Psoas muscle (tissue), 8 donors: ENCODE measurements around the gene DAO. TPM values are rescaled to one million over a fixed set of nuclear protein-coding genes. Genes with fewer than 3 reads are reported as not detected.

Source experiments
- ATAC-seq, 4 donors: fragments of 200-7000 bp; cut with Tn5 transposase; one replicate each; pipeline ENCODE4 v1.9.1; 2020; ENCODE audit warnings: moderate library complexity in 3 of 4, mild to moderate bottlenecking in 2 of 4
- DNase-seq, 2 donors: peaks; one replicate each; pipeline ENCODE4 v3.0.0-alpha.2; 2020
- H3K27ac ChIP-seq: fragments of 200-600 bp; one replicate; pipeline ENCODE4 v1.8.0; 2022
- H3K27me3 ChIP-seq, 3 donors: fragments of 200-600 bp in 1 of 3; one replicate each; pipeline versions ENCODE4 v1.6.1 to v1.8.0; 2013 to 2022; ENCODE audit warnings: low read length in 2 of 3, mild to moderate bottlenecking in 2 of 3, moderate library complexity in 1 of 3; ENCODE audit not compliant: insufficient read depth in 3 of 3
- H3K36me3 ChIP-seq, 2 donors: fragments of 200-600 bp in 1 of 2; one replicate each; pipeline versions ENCODE4 v1.6.1 to v1.8.0; 2013 to 2022; ENCODE audit warnings: low read depth in 1 of 2, mild to moderate bottlenecking in 1 of 2, moderate library complexity in 1 of 2; ENCODE audit not compliant: insufficient read depth in 1 of 2
- H3K4me1 ChIP-seq: fragments of 200-600 bp; one replicate; pipeline ENCODE4 v1.8.0; 2022
- H3K4me3 ChIP-seq: fragments of 200-600 bp; one replicate; pipeline ENCODE4 v1.8.0; 2022; ENCODE audit warnings: mild to moderate bottlenecking
- H3K9me3 ChIP-seq: fragments of 200-600 bp; one replicate; pipeline ENCODE4 v1.8.0; 2022
- WGBS, 3 donors: extraction: QIAGEN DNeasy Blood & Tissue Kit; methylation state at CpG; one replicate each; pipeline versions ENCODE4 v1.1.6 to v1.1.7; 2013; 5-methylcytosine and 5-hydroxymethylcytosine counted together
- intact Hi-C, 2 donors: fragments of 100-400 bp; cut with DNase I; formaldehyde crosslinking; loops; one replicate each; pipeline versions ENCODE4 v1.11.0 to v1.14.2; 2022
- polyA plus RNA-seq, 3 donors: library from polyadenylated mRNA; stranded (reverse); fragments of 200-250 nt; gene quantifications; one replicate each; pipeline ENCODE4 v1.2.3, GENCODE V29; 2013
- total RNA-seq, 4 donors: library from RNA; stranded (reverse); fragmentation: NEBNext Ultra II Directional in 2 of 4; extraction: Animal tissue kit (Norgen Biotek cat#: 25700) in 2 of 4; gene quantifications; one replicate each; pipeline versions ENCODE4 v1.2.1 to v1.2.4, GENCODE V29; 2021 to 2023
- TF ChIP-seq, protein P1 (sequence below): fragments of 200-600 bp; IDR thresholded peaks from one replicate; pipeline ENCODE4 v1.8.0; 2022; ENCODE audit warnings: antibody characterized with exemption
- donor health status: healthy with polysubstance abuse.
- donor health status: DM: no; HTN: no; CAD: no; lungs with moderate emphysema.
- donor health status: Bipolar disorder and iron deficiency.
- donor health status: healthy.
- donor health status: DM: yes; HTN: yes; CAD: no.
- donor health status: DM: no; HTN: no; CAD: no.
- donor health status: DM: no; HTN: no; CAD: no.
- donor health status: DM: yes; HTN: yes; CAD: no.

DAO gene
- total and polyA plus RNA-seq, 7 donors, result not detected

DNA sequence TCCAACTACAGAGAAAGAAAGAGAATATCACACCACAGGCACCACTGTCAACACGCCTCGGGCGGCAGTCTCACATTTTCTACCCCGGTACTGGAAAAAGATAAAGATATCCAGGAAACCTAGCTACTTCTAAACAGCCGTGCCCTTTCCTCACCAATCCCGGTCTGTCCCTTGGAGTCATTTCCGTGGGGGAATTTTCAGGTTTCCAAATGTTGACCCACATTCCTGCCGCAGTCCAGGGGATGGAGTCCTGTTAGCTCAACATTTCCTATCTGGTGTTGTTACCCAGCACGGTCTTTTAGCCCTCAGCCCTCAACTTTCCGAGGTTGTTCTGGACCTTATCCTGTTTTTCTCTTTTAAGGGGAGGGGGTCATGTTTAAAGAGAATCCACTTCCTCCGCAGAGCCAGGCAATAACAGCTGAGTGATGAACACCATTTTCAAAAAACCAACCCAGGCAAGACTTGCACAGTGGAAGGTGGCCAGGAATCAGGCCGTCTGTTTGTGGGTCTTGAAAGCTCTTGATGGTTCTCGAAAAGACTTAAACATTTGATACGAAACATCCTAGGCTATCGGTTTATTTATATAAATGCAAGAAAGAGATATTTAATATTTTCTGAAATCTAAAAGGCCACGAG lies 27.1 kb upstream of the DAO start:
- peak overlapping the region; percentile 98 for H3K4me3 ChIP-seq
- no peaks in the 10 kb centered on the region for H3K9me3 ChIP-seq
- intact Hi-C loops, result loop anchor here (5.0 to 10.0 kb wide), 4 partner anchors 35 to 288 kb away; partner anchors contain the start of genes ALKBH2 (in 1 of the 2), ISCU (in 1 of the 2), SART3 (in 1 of the 2) and UNG (in 1 of the 2)
- peaks cover 74% of the 10 kb centered on the region for H3K4me1 ChIP-seq
- TF ChIP-seq, protein P1, sequence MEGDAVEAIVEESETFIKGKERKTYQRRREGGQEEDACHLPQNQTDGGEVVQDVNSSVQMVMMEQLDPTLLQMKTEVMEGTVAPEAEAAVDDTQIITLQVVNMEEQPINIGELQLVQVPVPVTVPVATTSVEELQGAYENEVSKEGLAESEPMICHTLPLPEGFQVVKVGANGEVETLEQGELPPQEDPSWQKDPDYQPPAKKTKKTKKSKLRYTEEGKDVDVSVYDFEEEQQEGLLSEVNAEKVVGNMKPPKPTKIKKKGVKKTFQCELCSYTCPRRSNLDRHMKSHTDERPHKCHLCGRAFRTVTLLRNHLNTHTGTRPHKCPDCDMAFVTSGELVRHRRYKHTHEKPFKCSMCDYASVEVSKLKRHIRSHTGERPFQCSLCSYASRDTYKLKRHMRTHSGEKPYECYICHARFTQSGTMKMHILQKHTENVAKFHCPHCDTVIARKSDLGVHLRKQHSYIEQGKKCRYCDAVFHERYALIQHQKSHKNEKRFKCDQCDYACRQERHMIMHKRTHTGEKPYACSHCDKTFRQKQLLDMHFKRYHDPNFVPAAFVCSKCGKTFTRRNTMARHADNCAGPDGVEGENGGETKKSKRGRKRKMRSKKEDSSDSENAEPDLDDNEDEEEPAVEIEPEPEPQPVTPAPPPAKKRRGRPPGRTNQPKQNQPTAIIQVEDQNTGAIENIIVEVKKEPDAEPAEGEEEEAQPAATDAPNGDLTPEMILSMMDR, result no peak
- no peak for DNase-seq
- 69 to 72% (median 71%) methylated on average over 16 of the region's 16 CpGs for WGBS, 3 donors
- H3K36me3 ChIP-seq, result peaks cover 0 to 30% of the 10 kb centered on the region in 2 donors
- ATAC-seq, result no peak
- no peaks in the 10 kb centered on the region for H3K27me3 ChIP-seq
- H3K27ac ChIP-seq, result peak overlapping the region; percentile 100

DNA sequence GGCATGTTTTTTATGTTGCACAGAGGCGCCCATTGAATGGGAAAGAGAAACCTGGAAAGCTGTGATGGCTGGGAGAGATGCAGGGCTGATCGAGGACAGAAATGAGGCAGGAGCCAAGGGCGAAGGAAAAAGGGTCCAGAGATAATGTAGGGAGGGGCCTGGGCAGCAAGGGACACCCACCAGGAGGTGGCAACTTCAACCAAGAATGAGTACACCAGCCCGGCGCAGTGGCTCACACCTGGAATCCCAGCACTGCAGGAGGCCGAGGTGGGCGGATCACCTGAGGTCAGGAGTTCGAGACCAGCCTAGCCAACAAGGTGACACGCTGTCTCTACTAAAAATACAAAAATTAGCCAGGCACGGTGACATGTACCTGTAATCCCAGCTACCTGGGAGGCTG lies 26.5 kb upstream of the DAO start:
- WGBS, 3 donors, result 80 to 81% (median 81%) methylated on average over 10 of the region's 10 CpGs
- peak overlapping the region; percentile 98 for H3K4me3 ChIP-seq
- ATAC-seq, result no peak

DNA sequence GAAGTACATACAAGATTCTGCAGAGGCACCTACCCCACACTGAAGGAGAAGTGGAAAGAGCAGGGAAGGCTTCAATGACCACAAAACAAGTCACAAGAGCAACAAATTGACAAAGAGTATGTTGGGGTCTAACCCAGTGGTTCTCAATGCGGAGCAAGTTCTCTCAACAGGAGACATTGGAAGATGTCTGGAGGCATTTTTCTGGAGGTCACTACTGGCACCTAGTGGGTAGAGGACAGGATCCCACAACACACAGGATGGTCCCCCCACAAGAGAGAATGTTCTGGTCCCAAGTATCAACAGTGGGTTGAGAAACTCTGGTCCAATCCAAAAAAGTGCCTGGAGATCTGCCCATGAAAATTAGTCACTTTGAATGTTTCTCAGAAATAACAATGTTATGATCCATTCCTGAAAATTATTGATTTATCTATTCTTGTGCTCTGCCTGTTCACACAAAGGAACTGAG lies 25.9 kb upstream of the DAO start:
- H3K9me3 ChIP-seq, result no peaks in the 10 kb centered on the region
- 58 to 81% (median 59%) methylated on average over 1 of the region's 1 CpG for WGBS, 3 donors
- H3K27ac ChIP-seq, result peak overlapping the region; percentile 100
- peaks cover 69% of the 10 kb centered on the region for H3K4me1 ChIP-seq
- peaks cover 0 to 18% of the 10 kb centered on the region in 2 donors for H3K36me3 ChIP-seq
- ATAC-seq, result peak; percentile 39 to 70 (median 62)
- intact Hi-C loops, result loop anchor here (2.0 to 10.0 kb wide), 5 partner anchors 15 to 289 kb away; partner anchors contain the start of genes ALKBH2 (in 1 of the 2), ISCU (in 1 of the 2), SART3 (in 1 of the 2) and UNG (in 1 of the 2)
- DNase-seq, result no peak
- TF ChIP-seq, protein P1, result peak; percentile 48
- no peaks in the 10 kb centered on the region for H3K27me3 ChIP-seq
- peak overlapping the region; percentile 98 for H3K4me3 ChIP-seq

More for the DNA sequence above, 26.5 kb upstream of the DAO start:
- no peak for DNase-seq
- peak overlapping the region; percentile 100 for H3K27ac ChIP-seq
- intact Hi-C loops, result loop anchor here (5.0 to 10.0 kb wide), 4 partner anchors 36 to 289 kb away; partner anchors contain the start of genes ALKBH2 (in 1 of the 2), ISCU (in 1 of the 2), SART3 (in 1 of the 2) and UNG (in 1 of the 2)
- peaks cover 0 to 24% of the 10 kb centered on the region in 2 donors for H3K36me3 ChIP-seq
- H3K4me1 ChIP-seq, result peaks cover 74% of the 10 kb centered on the region
- TF ChIP-seq, protein P1, result no peak
- H3K9me3 ChIP-seq, result no peaks in the 10 kb centered on the region
- H3K27me3 ChIP-seq, result no peaks in the 10 kb centered on the region

DNA sequence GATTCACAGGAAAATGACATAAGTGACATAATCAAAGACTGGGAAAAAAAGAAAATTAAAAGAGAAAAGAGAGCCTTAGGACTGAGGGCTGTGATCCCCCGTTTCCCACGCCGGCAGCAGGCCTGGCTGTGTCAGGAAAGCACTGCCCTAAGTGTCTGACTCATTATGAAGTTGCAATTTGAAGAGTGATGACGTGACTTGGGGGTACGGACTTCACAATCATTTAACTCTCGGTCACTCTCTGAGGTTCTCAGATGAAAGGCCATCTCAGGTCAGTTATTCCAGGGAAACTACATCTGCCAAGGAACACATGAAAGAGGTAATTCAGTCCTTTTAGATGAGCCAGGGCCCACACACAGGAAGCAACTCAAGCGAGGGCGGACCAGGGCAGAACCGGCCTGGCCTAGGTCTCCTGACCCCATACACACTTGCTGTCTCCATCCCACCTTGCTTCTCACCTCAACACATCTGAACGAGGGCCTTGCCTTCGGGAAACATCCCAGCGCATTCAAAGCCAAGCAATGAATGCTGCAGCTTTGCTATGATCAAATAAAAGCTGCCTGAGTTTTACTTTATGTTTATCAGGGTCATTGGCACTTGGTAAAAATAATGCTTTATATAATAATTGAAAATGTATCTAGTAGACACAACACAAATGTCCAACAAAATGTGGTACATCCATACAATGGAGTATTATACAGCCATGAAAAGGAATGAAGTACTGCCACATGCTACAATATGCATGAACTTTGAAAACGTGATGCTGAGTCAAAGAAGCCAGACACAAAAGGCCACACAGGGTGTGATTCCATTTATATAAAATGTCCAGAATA lies 25.2 kb upstream of the DAO start:
- H3K27ac ChIP-seq, result peak overlapping the region; percentile 100
- peaks cover 63% of the 10 kb centered on the region for H3K4me1 ChIP-seq
- ATAC-seq (peak; percentile 69 to 80 (median 77)), DNase-seq (peak; percentile 65 to 79)
- intact Hi-C loops, result loop anchor here (2.0 to 10.0 kb wide), 7 partner anchors 16 to 292 kb away; partner anchors contain the start of genes ISCU (in 2 of the 2), SART3 (in 2 of the 2), ALKBH2 (in 1 of the 2) and UNG (in 1 of the 2)
- H3K4me3 ChIP-seq, result peak overlapping the region; percentile 98
- peaks cover 0 to 15% of the 10 kb centered on the region in 2 donors for H3K36me3 ChIP-seq
- no peaks in the 10 kb centered on the region for H3K9me3 ChIP-seq
- H3K27me3 ChIP-seq, result no peaks in the 10 kb centered on the region
- TF ChIP-seq, protein P1, result no peak
- 29 to 36% (median 29%) methylated on average over 13 of the region's 13 CpGs for WGBS, 3 donors
